NB4 (cell line): ENCODE data around the gene PRSS53.

Experiments used
- MYC ChIP-seq: IDR thresholded peaks from 2 replicates; pipeline ENCODE4 v1.6.1; 2011; ENCODE audit warnings: low read depth, low read length
- POLR2A ChIP-seq: IDR thresholded peaks from 2 replicates; pipeline ENCODE4 v1.6.1; 2011; ENCODE audit warnings: mild to moderate bottlenecking; ENCODE audit not compliant: insufficient read length; ENCODE audit errors: extremely low read depth
- TF ChIP-seq, protein P1 (sequence below): IDR thresholded peaks from one replicate; pipeline ENCODE4 v1.5.1; 2012; ENCODE audit warnings: low read depth, low read length
- TF ChIP-seq, protein P2 (sequence below): IDR thresholded peaks from 2 replicates; pipeline ENCODE4 v1.6.1; 2011; ENCODE audit warnings: low read depth, low read length

- TF ChIP-seq, protein P1, sequence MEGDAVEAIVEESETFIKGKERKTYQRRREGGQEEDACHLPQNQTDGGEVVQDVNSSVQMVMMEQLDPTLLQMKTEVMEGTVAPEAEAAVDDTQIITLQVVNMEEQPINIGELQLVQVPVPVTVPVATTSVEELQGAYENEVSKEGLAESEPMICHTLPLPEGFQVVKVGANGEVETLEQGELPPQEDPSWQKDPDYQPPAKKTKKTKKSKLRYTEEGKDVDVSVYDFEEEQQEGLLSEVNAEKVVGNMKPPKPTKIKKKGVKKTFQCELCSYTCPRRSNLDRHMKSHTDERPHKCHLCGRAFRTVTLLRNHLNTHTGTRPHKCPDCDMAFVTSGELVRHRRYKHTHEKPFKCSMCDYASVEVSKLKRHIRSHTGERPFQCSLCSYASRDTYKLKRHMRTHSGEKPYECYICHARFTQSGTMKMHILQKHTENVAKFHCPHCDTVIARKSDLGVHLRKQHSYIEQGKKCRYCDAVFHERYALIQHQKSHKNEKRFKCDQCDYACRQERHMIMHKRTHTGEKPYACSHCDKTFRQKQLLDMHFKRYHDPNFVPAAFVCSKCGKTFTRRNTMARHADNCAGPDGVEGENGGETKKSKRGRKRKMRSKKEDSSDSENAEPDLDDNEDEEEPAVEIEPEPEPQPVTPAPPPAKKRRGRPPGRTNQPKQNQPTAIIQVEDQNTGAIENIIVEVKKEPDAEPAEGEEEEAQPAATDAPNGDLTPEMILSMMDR = peak; percentile 10
- TF ChIP-seq POLR2A (peak; percentile 36), MYC (peak; percentile 96)
- TF ChIP-seq, protein P2, sequence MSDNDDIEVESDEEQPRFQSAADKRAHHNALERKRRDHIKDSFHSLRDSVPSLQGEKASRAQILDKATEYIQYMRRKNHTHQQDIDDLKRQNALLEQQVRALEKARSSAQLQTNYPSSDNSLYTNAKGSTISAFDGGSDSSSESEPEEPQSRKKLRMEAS = peak; percentile 93
Observed at GRCh38 chr16:31079342-31079944, 9.3 kb downstream of the PRSS53 start.
